GM23338 (cell line): Measurements from ENCODE around the gene ASCL2. TPM values are rescaled to one million over a fixed set of nuclear protein-coding genes. Genes with fewer than 3 reads are reported as not detected.

Source experiments
- ATAC-seq: fragments of 200-7000 bp; cut with Tn5 transposase; 3 replicates; pipeline ENCODE4 v1.9.1; 2020
- DNase-seq: peaks from one replicate; pipeline ENCODE4 v3.0.0-alpha.2; 2015; ENCODE audit warnings: low spot score
- H2AFZ ChIP-seq: fragments of 200-600 bp; sonication (generic); 2 replicates; pipeline ENCODE4 v1.8.0; 2016; ENCODE audit warnings: antibody characterized with exemption, mild to moderate bottlenecking, moderate library complexity
- H3F3A ChIP-seq: fragments of 200-600 bp; sonication (generic); replicated peaks from 2 replicates; pipeline ENCODE4 v1.8.0; 2017; ENCODE audit warnings: antibody characterized with exemption, mixed run types, low read depth
- H3K27ac ChIP-seq: fragments of 200-600 bp; sonication (generic); 2 replicates; pipeline ENCODE4 v1.6.1; 2016; ENCODE audit warnings: low read depth
- H3K27me3 ChIP-seq: fragments of 200-600 bp; sonication (generic); 2 replicates; pipeline ENCODE4 v1.8.0; 2016; ENCODE audit warnings: mild to moderate bottlenecking, mixed run types, moderate library complexity; ENCODE audit not compliant: insufficient read depth
- H3K36me3 ChIP-seq: fragments of 200-600 bp; sonication (generic); 2 replicates; pipeline ENCODE4 v1.8.0; 2016; ENCODE audit warnings: mild to moderate bottlenecking; ENCODE audit not compliant: insufficient read depth
- H3K4me1 ChIP-seq: fragments of 200-600 bp; sonication (generic); 2 replicates; pipeline ENCODE4 v1.8.0; 2016; ENCODE audit warnings: mild to moderate bottlenecking, moderate library complexity; ENCODE audit not compliant: insufficient read depth
- H3K4me2 ChIP-seq: fragments of 200-600 bp; sonication (generic); 2 replicates; pipeline ENCODE4 v1.7.1; 2017; ENCODE audit warnings: mixed run types
- H3K4me3 ChIP-seq: fragments of 200-600 bp; sonication (generic); 2 replicates; pipeline ENCODE4 v1.6.1; 2016; ENCODE audit warnings: mixed run types
- H3K79me2 ChIP-seq: fragments of 200-600 bp; sonication (generic); replicated peaks from 2 replicates; pipeline ENCODE4 v1.8.0; 2017; ENCODE audit warnings: mild to moderate bottlenecking; ENCODE audit not compliant: insufficient read depth
- H3K9me2 ChIP-seq: fragments of 200-600 bp; sonication (generic); 2 replicates; pipeline ENCODE4 v1.8.0; 2017; ENCODE audit not compliant: insufficient read depth
- H4K20me1 ChIP-seq: fragments of 200-600 bp; sonication (generic); replicated peaks from 2 replicates; pipeline ENCODE4 v1.8.0; 2017; ENCODE audit warnings: mild to moderate bottlenecking; ENCODE audit not compliant: insufficient read depth
- H3K27ac Mint-ChIP-seq: 2 replicates; pipeline ENCODE4 v1.8.0; 2020; ENCODE audit warnings: inconsistent platforms, mild to moderate bottlenecking, moderate library complexity, mixed read lengths
- H3K27me3 Mint-ChIP-seq: 3 replicates; pipeline ENCODE4 v1.8.0; 2022; ENCODE audit warnings: low read depth, mild to moderate bottlenecking, moderate library complexity, mixed read lengths, inconsistent platforms; ENCODE audit not compliant: insufficient read depth, poor library complexity
- H3K36me3 Mint-ChIP-seq: 3 replicates; pipeline ENCODE4 v1.8.0; 2021; ENCODE audit warnings: low read depth, mild to moderate bottlenecking, inconsistent platforms, moderate library complexity, mixed read lengths
- H3K4me1 Mint-ChIP-seq: 3 replicates; pipeline ENCODE4 v1.8.0; 2020; ENCODE audit warnings: mild to moderate bottlenecking, inconsistent platforms, mixed read lengths
- H3K4me3 Mint-ChIP-seq: 3 replicates; pipeline ENCODE4 v1.8.0; 2021; ENCODE audit warnings: moderate library complexity, mild to moderate bottlenecking, inconsistent platforms, mixed read lengths
- H3K9me3 Mint-ChIP-seq: 3 replicates; pipeline ENCODE4 v1.8.0; 2020; ENCODE audit warnings: moderate library complexity, mild to moderate bottlenecking, inconsistent platforms, mixed read lengths
- CREB1 ChIP-seq: fragments of 250-450 bp; sonication (Bioruptor Pico); IDR thresholded peaks from 2 replicates; pipeline ENCODE4 v1.5.0; 2020; ENCODE audit warnings: low read depth, mild to moderate bottlenecking, moderate library complexity
- EZH2 ChIP-seq: fragments of 200-600 bp; sonication (generic); IDR thresholded peaks from one replicate; pipeline ENCODE4 v1.8.0; 2017; ENCODE audit warnings: antibody characterized with exemption, mild to moderate bottlenecking, low read depth; ENCODE audit not compliant: unreplicated experiment
- NANOG ChIP-seq: IDR thresholded peaks from 2 replicates; pipeline ENCODE4 v1.6.1; 2016; ENCODE audit warnings: antibody characterized with exemption, borderline replicate concordance
- POLR2AphosphoS5 ChIP-seq: IDR thresholded peaks from 2 replicates; pipeline ENCODE4 v1.6.1; 2016; ENCODE audit warnings: antibody characterized with exemption, low read depth
- STAT1 ChIP-seq: IDR thresholded peaks from one replicate; pipeline ENCODE4 v1.6.1; 2016; ENCODE audit warnings: antibody characterized with exemption; ENCODE audit not compliant: unreplicated experiment
- ZNF114 ChIP-seq: fragments of 250-450 bp; sonication (Bioruptor Pico); IDR thresholded peaks from 2 replicates; pipeline ENCODE4 v1.5.0; 2020; ENCODE audit warnings: mild to moderate bottlenecking, moderate library complexity
- polyA plus RNA-seq: library from polyadenylated mRNA; unstranded; fragments of >200 nt; fragmentation: Nextera tagmentation; extraction: Ambion mirVana; gene quantifications from 2 replicates; pipeline ENCODE4 v1.2.1, GENCODE V29; 2016
- total RNA-seq: library from RNA; depleted of rRNA; stranded (reverse); fragments of >200 nt; shearing (Covaris generic); gene quantifications from 2 replicates; pipeline ENCODE4 v1.2.3, GENCODE V29; 2014
- TF ChIP-seq, protein P1 (sequence below): IDR thresholded peaks from one replicate; pipeline ENCODE4 v1.6.1; 2018; ENCODE audit warnings: antibody characterized with exemption; ENCODE audit not compliant: unreplicated experiment
- TF ChIP-seq, protein P2 (sequence below): IDR thresholded peaks from 2 replicates; pipeline ENCODE4 v1.6.1; 2016; ENCODE audit warnings: antibody characterized with exemption
- TF ChIP-seq, protein P3 (sequence below), 2 experiments: fragments of 200-600 bp in 1 of 2; sonication (generic) in 1 of 2; conservative IDR thresholded peaks; 2 replicates each; pipeline versions ENCODE4 v1.5.1 to v1.6.1; 2016 to 2017; ENCODE audit warnings: antibody characterized with exemption in 2 of 2, low read depth in 2 of 2, mild to moderate bottlenecking in 2 of 2, moderate library complexity in 1 of 2

ASCL2 gene
- total and polyA plus RNA-seq, 2 experiments from 2014 or later: 0.57 to 1.6 TPM

DNA sequence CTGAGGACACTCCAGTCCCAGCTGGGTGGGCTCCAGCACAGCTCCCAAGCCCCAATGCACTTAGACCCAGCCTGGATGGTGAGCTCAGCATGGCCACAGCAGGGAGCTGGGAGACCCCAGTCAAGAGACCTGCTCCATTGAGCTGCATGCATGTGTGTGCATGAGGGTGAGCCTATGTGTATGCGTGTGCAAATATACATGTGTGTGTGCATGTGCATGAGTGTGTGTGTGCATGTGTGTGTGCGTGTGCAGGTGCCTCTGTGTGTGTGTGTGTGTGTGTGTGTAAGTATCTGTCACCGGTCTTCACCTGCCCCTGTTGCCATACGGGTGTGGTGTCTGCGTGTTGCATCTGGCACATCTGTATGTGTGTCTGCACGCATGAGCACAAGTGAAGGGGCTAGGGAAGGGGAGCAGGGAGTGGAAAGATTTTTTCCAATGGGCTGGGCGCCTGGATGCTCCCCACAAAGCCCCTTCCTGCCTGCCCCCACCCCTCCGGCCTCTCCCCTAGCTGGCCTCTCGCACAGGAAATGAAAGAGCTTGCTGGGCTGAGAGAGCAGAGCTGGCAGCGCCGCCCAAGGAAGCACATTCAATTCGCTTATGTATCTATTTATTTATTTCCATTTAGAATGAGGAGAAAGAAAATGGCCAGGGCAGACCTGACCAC lies 35.5 kb upstream of the ASCL2 start:
- Histone ChIP-seq H2AFZ (0 out of 2 replicates have a peak overlapping the region, but pooled peaks have one; percentile 66), H3K4me3 (no peak overlapping the region), H4K20me1 (no peaks in the 10 kb centered on the region), H3K27ac (no peak overlapping the region), H3K36me3 (no peaks in the 10 kb centered on the region), H3K27me3 (no peaks in the 10 kb centered on the region), H3K4me2 (no peak overlapping the region), H3K79me2 (no peaks in the 10 kb centered on the region), H3F3A (no peaks in the 10 kb centered on the region), H3K9me2 (no peaks in the 10 kb centered on the region), H3K4me1 (no peaks in the 10 kb centered on the region)
- H3K4me3 Mint-ChIP-seq: no peak overlapping the region
- H3K27me3 Mint-ChIP-seq: peaks cover 5% of the 10 kb centered on the region
- H3K36me3 Mint-ChIP-seq: no peaks in the 10 kb centered on the region
- no peak overlapping the region for H3K27ac Mint-ChIP-seq
- H3K4me1 Mint-ChIP-seq: peaks cover 7% of the 10 kb centered on the region
- DNase-seq (no peak), ATAC-seq (no peak)
- H3K9me3 Mint-ChIP-seq: no peaks in the 10 kb centered on the region
- TF ChIP-seq NANOG (no peak), POLR2AphosphoS5 (no peak), STAT1 (no peak), ZNF114 (CRISPR knock-in tag) (no peak), EZH2 (no peak), CREB1 (CRISPR knock-in tag) (no peak)
- TF ChIP-seq, protein P1, sequence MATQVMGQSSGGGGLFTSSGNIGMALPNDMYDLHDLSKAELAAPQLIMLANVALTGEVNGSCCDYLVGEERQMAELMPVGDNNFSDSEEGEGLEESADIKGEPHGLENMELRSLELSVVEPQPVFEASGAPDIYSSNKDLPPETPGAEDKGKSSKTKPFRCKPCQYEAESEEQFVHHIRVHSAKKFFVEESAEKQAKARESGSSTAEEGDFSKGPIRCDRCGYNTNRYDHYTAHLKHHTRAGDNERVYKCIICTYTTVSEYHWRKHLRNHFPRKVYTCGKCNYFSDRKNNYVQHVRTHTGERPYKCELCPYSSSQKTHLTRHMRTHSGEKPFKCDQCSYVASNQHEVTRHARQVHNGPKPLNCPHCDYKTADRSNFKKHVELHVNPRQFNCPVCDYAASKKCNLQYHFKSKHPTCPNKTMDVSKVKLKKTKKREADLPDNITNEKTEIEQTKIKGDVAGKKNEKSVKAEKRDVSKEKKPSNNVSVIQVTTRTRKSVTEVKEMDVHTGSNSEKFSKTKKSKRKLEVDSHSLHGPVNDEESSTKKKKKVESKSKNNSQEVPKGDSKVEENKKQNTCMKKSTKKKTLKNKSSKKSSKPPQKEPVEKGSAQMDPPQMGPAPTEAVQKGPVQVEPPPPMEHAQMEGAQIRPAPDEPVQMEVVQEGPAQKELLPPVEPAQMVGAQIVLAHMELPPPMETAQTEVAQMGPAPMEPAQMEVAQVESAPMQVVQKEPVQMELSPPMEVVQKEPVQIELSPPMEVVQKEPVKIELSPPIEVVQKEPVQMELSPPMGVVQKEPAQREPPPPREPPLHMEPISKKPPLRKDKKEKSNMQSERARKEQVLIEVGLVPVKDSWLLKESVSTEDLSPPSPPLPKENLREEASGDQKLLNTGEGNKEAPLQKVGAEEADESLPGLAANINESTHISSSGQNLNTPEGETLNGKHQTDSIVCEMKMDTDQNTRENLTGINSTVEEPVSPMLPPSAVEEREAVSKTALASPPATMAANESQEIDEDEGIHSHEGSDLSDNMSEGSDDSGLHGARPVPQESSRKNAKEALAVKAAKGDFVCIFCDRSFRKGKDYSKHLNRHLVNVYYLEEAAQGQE: no peak
- TF ChIP-seq, protein P2, sequence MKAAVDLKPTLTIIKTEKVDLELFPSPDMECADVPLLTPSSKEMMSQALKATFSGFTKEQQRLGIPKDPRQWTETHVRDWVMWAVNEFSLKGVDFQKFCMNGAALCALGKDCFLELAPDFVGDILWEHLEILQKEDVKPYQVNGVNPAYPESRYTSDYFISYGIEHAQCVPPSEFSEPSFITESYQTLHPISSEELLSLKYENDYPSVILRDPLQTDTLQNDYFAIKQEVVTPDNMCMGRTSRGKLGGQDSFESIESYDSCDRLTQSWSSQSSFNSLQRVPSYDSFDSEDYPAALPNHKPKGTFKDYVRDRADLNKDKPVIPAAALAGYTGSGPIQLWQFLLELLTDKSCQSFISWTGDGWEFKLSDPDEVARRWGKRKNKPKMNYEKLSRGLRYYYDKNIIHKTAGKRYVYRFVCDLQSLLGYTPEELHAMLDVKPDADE: no peak

DNA sequence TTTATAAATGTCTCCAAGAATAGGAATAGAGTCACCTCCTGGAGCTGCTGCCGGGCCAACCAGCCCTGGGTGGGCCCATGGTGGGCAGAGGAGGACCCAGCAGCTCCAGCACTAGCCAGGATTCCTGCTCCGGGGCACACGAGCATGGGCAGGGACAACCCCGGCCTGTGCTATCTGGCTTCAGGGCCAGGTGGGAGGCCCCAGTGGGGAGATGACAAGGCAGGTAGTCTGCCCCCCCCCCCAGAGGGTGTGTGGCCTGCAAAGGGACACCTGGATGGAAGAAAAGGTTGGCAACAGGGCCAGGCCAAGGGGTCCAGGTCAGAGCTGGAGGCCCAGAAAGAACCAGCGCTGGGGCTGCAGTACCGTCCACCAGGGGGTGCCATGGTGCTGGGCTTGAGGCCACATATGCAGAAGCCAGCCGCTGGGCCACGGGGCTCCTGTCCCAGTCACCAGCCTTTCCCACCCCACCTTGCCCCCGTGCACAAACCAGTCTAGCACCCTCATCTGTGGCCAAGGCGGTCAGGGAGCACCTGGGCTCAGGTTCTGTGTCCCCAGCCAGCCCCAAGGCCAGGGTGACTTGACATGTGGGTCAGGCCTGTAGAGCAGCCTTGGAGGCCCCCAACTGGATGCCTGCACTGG lies 34.9 kb upstream of the ASCL2 start:
- Histone ChIP-seq H3F3A (no peaks in the 10 kb centered on the region), H3K9me2 (no peaks in the 10 kb centered on the region), H3K27ac (no peak overlapping the region), H3K4me1 (no peaks in the 10 kb centered on the region), H3K36me3 (no peaks in the 10 kb centered on the region), H3K27me3 (no peaks in the 10 kb centered on the region), H3K79me2 (no peaks in the 10 kb centered on the region), H2AFZ (0 out of 2 replicates have a peak overlapping the region, but pooled peaks have one; percentile 66), H3K4me3 (no peak overlapping the region), H3K4me2 (no peak overlapping the region), H4K20me1 (no peaks in the 10 kb centered on the region)
- DNase-seq (peak; percentile 89), ATAC-seq (peak; percentile 90)
- H3K4me1 Mint-ChIP-seq: peaks cover 7% of the 10 kb centered on the region
- H3K9me3 Mint-ChIP-seq: no peaks in the 10 kb centered on the region
- no peaks in the 10 kb centered on the region for H3K36me3 Mint-ChIP-seq
- no peak overlapping the region for H3K4me3 Mint-ChIP-seq
- TF ChIP-seq POLR2AphosphoS5: no peak
- TF ChIP-seq, protein P3, sequence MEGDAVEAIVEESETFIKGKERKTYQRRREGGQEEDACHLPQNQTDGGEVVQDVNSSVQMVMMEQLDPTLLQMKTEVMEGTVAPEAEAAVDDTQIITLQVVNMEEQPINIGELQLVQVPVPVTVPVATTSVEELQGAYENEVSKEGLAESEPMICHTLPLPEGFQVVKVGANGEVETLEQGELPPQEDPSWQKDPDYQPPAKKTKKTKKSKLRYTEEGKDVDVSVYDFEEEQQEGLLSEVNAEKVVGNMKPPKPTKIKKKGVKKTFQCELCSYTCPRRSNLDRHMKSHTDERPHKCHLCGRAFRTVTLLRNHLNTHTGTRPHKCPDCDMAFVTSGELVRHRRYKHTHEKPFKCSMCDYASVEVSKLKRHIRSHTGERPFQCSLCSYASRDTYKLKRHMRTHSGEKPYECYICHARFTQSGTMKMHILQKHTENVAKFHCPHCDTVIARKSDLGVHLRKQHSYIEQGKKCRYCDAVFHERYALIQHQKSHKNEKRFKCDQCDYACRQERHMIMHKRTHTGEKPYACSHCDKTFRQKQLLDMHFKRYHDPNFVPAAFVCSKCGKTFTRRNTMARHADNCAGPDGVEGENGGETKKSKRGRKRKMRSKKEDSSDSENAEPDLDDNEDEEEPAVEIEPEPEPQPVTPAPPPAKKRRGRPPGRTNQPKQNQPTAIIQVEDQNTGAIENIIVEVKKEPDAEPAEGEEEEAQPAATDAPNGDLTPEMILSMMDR (conservative IDR thresholded peaks at IDR 0.05; ENCODE audit: low read depth in 2 of 2): peak; percentile 69 to 93
- TF ChIP-seq, protein P1: no peak
- H3K27ac Mint-ChIP-seq: no peak overlapping the region
- peaks cover 5% of the 10 kb centered on the region for H3K27me3 Mint-ChIP-seq
